Endothelial cell of umbilical vein (primary cell): Measurements from ENCODE around the gene ASB1. TPM values are rescaled to one million over a fixed set of nuclear protein-coding genes. Genes with fewer than 3 reads are reported as not detected.

Experiments
- BruUV-seq: library from RNA; stranded (reverse); fragments of 400-500 nt; replicated peaks from 2 replicates; lab custom pipeline; 2021; lab: Mats Ljungman, UMichigan
- CTCF ChIA-PET: fragments of 300-600, 350-600 bp; sonication (Branson Sonifier 250); formaldehyde crosslinking; loops from one replicate; lab custom pipeline; 2021; ENCODE audit warnings: antibody characterized with exemption, inconsistent platforms; lab: Charles Lee
- POLR2A ChIA-PET: fragments of 300-600, 350-600 bp; sonication (Branson Sonifier 250); formaldehyde crosslinking; loops from one replicate; lab custom pipeline; 2021; ENCODE audit warnings: antibody characterized with exemption, inconsistent platforms; lab: Charles Lee
- DNase-seq: peaks from one replicate; pipeline ENCODE4 v3.0.0-alpha.2; 2011; ENCODE audit warnings: low read depth, low spot score
- FAIRE-seq: peaks from 2 replicates; lab custom pipeline; 2011; peaks lifted over from hg19 to GRCh38; lab: Jason Lieb, UNC
- H2AFZ ChIP-seq: 2 replicates; pipeline ENCODE4 v1.6.0; 2012; ENCODE audit warnings: low read depth, low read length, control low read depth, inconsistent platforms
- H3K27ac ChIP-seq: 2 replicates; pipeline ENCODE4 v1.5.1; 2011; ENCODE audit warnings: low read depth, mild to moderate bottlenecking, control low read depth, low read length, moderate library complexity; ENCODE audit not compliant: insufficient read depth
- H3K27me3 ChIP-seq, 2 experiments: 2 replicates each; pipeline versions ENCODE4 v1.6.0 to v1.6.1; 2011; ENCODE audit warnings: low read length in 2 of 2, mixed read lengths in 1 of 2; ENCODE audit not compliant: control insufficient read depth in 2 of 2, insufficient read depth in 2 of 2
- H3K36me3 ChIP-seq, 2 experiments: 2 replicates in 1 of 2; 3 replicates in 1 of 2; pipeline ENCODE4 v1.5.1; 2011; ENCODE audit warnings: low read length in 2 of 2, mild to moderate bottlenecking in 1 of 2, moderate library complexity in 1 of 2; ENCODE audit not compliant: control insufficient read depth in 2 of 2, insufficient read depth in 2 of 2; ENCODE audit errors: extremely low read depth in 1 of 2
- H3K4me1 ChIP-seq: 3 replicates; pipeline ENCODE4 v1.5.1; 2011; ENCODE audit warnings: mild to moderate bottlenecking, low read length; ENCODE audit not compliant: control insufficient read depth, insufficient read depth; ENCODE audit errors: extremely low read depth
- H3K4me2 ChIP-seq: 2 replicates; pipeline ENCODE4 v1.6.1; 2011; ENCODE audit warnings: low read length, control low read depth, mixed read lengths; ENCODE audit not compliant: insufficient read depth
- H3K4me3 ChIP-seq, 3 experiments: fragments of 200-600 bp in 1 of 3; sonication (generic), shearing (Covaris generic) in 1 of 3; replicated peaks in 1 of 3; 2 replicates each; pipeline ENCODE4 v1.5.1; 2011 to 2016; ENCODE audit warnings: control low read depth in 3 of 3, low read length in 3 of 3, mild to moderate bottlenecking in 2 of 3, inconsistent platforms in 1 of 3, low read depth in 1 of 3, moderate library complexity in 1 of 3; ENCODE audit not compliant: insufficient read depth in 1 of 3
- H3K79me2 ChIP-seq: 2 replicates; pipeline ENCODE4 v1.6.0; 2012; ENCODE audit warnings: low read length, inconsistent platforms; ENCODE audit not compliant: control insufficient read depth, insufficient read depth
- H3K9ac ChIP-seq: replicated peaks from 2 replicates; pipeline ENCODE3; 2011; ENCODE audit warnings: low read length, control low read depth; ENCODE audit not compliant: insufficient read depth; ENCODE audit errors: extremely low read depth
- H3K9me1 ChIP-seq: replicated peaks from 3 replicates; pipeline ENCODE4 v1.6.0; 2011; ENCODE audit warnings: mild to moderate bottlenecking, low read length; ENCODE audit not compliant: control insufficient read depth, insufficient read depth; ENCODE audit errors: extremely low read depth
- H3K9me3 ChIP-seq: replicated peaks from 2 replicates; pipeline ENCODE4 v1.5.1; 2012; ENCODE audit warnings: low read length, inconsistent platforms; ENCODE audit not compliant: control insufficient read depth, insufficient read depth
- H4K20me1 ChIP-seq: replicated peaks from 2 replicates; pipeline ENCODE3; 2011; ENCODE audit warnings: mild to moderate bottlenecking, low read length; ENCODE audit not compliant: control insufficient read depth, insufficient read depth; ENCODE audit errors: extremely low read depth
- CTCF ChIP-seq, 2 donors: IDR thresholded peaks; 1 replicate in 1 of 2; 2 replicates in 1 of 2; pipeline ENCODE4 v1.5.1; 2011; ENCODE audit warnings: low read length in 2 of 2, mild to moderate bottlenecking in 2 of 2, moderate library complexity in 2 of 2, control low read depth in 1 of 2, inconsistent platforms in 1 of 2, low read depth in 1 of 2; ENCODE audit not compliant: insufficient read depth in 1 of 2; ENCODE audit errors: extremely low read depth in 1 of 2
- EZH2 ChIP-seq: IDR thresholded peaks from 2 replicates; pipeline ENCODE4 v1.6.1; 2012; ENCODE audit warnings: borderline replicate concordance, low read depth, mild to moderate bottlenecking, moderate library complexity, low read length, inconsistent platforms; ENCODE audit not compliant: severe bottlenecking
- FOS ChIP-seq: IDR thresholded peaks from 2 replicates; pipeline ENCODE4 v1.6.1; 2011; ENCODE audit warnings: mild to moderate bottlenecking, low read length, moderate library complexity, borderline replicate concordance; ENCODE audit not compliant: insufficient read depth
- GATA2 ChIP-seq: IDR thresholded peaks from 2 replicates; pipeline ENCODE4 v1.7.0; 2011; ENCODE audit warnings: low read depth, mild to moderate bottlenecking, moderate library complexity, mixed read lengths, low read length; ENCODE audit not compliant: insufficient read length, insufficient read depth
- JUN ChIP-seq: IDR thresholded peaks from 2 replicates; pipeline ENCODE4 v1.6.1; 2011; ENCODE audit warnings: borderline replicate concordance, low read depth; ENCODE audit not compliant: insufficient read length, insufficient read depth
- MAX ChIP-seq: IDR thresholded peaks from 2 replicates; pipeline ENCODE4 v1.6.1; 2011; ENCODE audit not compliant: insufficient read depth, insufficient read length
- POLR2AphosphoS5 ChIP-seq: IDR thresholded peaks from 2 replicates; pipeline ENCODE4 v1.6.1; 2012; ENCODE audit warnings: low read depth, mild to moderate bottlenecking, control low read depth, low read length, moderate library complexity; ENCODE audit not compliant: insufficient read depth
- dilution Hi-C: fragments of 300-500 bp; cut with MboI; formaldehyde crosslinking; loops from one replicate; pipeline ENCODE4 v1.15.0; 2019; ENCODE audit warnings: low sequenced_read_pairs; ENCODE audit not compliant: extremely low pct_ligation_motif_present
- intact Hi-C: fragments of 100-400 bp; cut with micrococcal nuclease; formaldehyde crosslinking; loops from one replicate; pipeline ENCODE4 v1.10.0; 2022
- polyA plus RNA-seq, 4 experiments: library from polyadenylated mRNA; depleted of rRNA in 3 of 4; stranded (reverse) in 3 of 4; unstranded in 1 of 4; fragments of >200 nt; gene quantifications; 2 replicates each; pipeline versions ENCODE4 v1.2.1 to v1.2.3, GENCODE V29; 2011 to 2012; ENCODE audit warnings: missing spikeins in 1 of 4
- total RNA-seq: library from RNA; stranded (reverse); gene quantifications from 2 replicates; pipeline ENCODE4 v1.2.3, GENCODE V29; 2021

The ASB1 gene
- total and polyA plus RNA-seq, 2 donors (not counting 3 experiments of a cell fraction or from before 2014, with no cell fraction given), result 12.3 to 16.2 TPM

GRCh38 chr2:238473014-238473413 lies 46.3 kb downstream of the ASB1 start:
- CTCF ChIA-PET, result interaction anchor here (1.2 kb wide), 1 partner anchor 103 kb away, joined by 3 read pairs; no protein-coding TSS in a partner anchor
- Histone ChIP-seq H3K79me2 (no peaks in the 10 kb centered on the region), H4K20me1 (no peaks in the 10 kb centered on the region), H3K9ac (no peak overlapping the region), H3K9me1 (no peaks in the 10 kb centered on the region), H3K27me3 (peaks cover 0 to 8% of the 10 kb centered on the region in 2 experiments), H3K27ac (no peak overlapping the region), H3K9me3 (no peaks in the 10 kb centered on the region), H3K4me1 (no peaks in the 10 kb centered on the region), H3K4me2 (no peak overlapping the region), H3K4me3 (no peak overlapping the region), H3K36me3 (no peaks in the 10 kb centered on the region), H2AFZ (no peak overlapping the region)
- dilution Hi-C loops, result loop anchor here (25.0 kb wide), 1 partner anchor 111 kb away; no protein-coding TSS in a partner anchor
- intact Hi-C loops, result no loop called here
- DNase-seq, result no peak
- TF ChIP-seq GATA2, result no peak
- no peak for TF ChIP-seq JUN
- TF ChIP-seq EZH2, result no peak
- TF ChIP-seq FOS, result no peak
- no peak for TF ChIP-seq CTCF (IDR thresholded peaks at IDR 0.05; ENCODE audit: extremely low read depth in 1 of 2, insufficient read depth in 1 of 2, low read depth in 1 of 2, low read length in 2 of 2)
- TF ChIP-seq POLR2AphosphoS5, result no peak
- no peak for TF ChIP-seq MAX
- POLR2A ChIA-PET, result no interaction called here
- no peak for FAIRE-seq
- BruUV-seq, result no TSS peak
